ELF-1 (cell line): Measurements from ENCODE around the gene DDX1.
"Not testable (repeated sequence)": the region's sequence is repeated elsewhere in the genome, so short reads cannot be mapped to it uniquely, and the experiment has no call there.

Experiments used
- DNase-seq: peaks from one replicate; pipeline ENCODE4 v3.0.0-alpha.2; 2016; ENCODE audit warnings: low read depth, low spot score

DDX1 gene

DNA sequence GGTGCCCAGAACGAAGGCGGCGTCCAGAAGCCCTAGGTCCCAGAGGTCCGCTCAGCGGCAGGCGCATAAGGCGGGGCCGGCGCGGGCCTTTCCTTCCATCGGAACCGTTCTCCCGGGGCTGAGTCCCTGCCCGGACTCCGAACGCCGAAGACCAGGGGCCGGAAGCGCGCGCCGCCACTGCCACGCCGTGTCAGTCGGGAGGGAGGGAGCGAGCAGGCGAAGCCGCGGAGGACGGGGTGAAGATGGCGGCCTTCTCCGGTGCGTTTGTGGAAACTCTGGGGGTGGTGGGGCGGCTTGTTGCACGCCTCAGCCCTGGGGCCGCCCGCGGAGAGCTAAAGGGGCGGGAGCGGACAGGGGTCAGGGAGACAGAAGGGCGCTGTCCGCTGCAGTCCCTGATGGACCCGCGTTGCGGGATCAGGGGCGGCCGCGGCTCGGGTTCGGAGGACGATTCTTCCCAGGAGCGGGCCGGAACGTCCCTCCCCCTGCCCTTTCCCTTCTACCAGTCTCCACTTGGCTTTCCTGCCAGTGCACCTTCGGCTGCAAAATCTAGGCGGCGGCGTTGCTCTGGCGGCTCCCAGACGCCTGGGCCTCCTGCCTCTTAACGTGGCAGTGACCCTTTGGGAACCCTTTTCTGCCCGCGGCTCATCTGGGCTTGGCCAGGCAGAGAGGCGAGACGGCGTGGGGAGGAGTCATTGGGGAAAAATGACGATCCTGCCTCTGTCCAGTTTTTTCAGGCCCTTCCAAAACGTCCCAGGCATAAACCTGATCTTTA, at the start of gene DDX1:
DDX1 (plus strand) TSS at position 177 of the 772 bp plus-strand sequence; CDS start at position 243, 66 bp downstream.
- DNase-seq, result peak; percentile 92

DNA sequence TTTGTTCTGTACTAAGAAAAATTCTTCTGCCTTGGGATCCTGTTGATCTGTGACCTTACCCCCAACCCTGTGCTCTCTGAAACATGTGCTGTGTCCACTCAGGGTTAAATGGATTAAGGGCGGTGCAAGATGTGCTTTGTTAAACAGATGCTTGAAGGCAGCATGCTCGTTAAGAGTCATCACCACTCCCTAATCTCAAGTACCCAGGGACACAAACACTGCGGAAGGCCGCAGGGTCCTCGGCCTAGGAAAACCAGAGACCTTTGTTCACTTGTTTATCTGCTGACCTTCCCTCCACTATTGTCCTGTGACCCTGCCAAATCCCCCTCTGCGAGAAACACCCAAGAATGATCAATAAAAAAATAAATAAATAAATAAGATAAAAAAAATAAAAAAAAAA, 49.4 kb upstream of the DDX1 start:
- not testable (repeated sequence) for DNase-seq

DNA sequence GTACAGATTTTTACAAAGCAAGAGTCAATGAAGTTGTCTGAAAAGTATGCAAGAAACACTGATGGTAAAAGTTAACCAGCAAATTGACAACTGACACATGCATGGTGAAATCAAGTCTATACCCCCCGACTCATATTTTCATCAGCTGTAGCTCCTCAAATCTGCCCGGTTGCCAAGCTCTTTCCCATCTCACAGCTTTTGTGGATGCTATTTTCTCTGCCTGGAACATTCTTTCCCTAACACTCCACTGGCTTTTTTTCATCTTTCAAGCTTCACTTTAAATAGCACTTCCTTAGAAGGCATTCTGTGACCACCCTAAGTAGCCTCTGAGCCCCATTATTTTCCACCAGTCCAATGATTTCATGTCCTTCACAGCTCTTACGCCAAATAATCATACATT, 48.6 kb upstream of the DDX1 start:
- no peak for DNase-seq

DNA sequence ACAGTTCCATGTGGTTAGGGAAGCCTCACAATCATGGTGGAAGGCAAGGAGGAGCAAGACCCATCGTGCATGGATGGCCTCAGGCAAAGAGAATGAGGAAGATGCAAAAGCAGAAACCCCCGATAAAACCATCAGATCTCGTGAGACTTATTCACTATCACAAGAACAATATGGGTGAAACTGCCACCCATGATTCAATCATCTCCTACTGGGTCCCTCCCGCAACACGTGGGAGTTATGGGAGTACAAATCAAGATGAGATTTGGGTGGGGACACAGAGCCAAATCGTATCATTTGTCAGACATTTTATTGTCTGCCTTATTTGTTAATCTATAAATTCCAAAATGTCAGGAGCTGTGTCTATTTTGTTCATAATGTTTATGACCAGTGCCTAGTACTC, 48.1 kb upstream of the DDX1 start:
- DNase-seq, result no peak

DNA sequence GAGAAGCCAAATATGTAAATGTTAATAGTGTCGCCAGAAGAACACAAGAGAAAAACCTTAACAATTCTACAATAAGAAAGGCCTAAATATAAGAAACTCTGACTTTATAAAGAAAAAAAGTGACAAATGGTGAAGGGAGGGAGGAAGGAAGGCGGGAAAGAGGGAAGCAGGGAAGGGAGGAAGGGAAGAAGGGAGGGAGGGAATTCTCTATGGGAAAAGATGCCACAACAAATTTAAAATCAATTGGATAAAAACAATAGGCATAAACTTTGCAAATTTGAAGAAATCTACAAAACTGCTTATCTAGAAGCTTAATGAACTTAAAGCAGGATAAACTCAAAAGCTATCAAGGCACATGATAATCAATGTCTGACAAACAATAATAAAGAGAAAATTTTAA, 47.4 kb upstream of the DDX1 start:
- DNase-seq, result no peak

DNA sequence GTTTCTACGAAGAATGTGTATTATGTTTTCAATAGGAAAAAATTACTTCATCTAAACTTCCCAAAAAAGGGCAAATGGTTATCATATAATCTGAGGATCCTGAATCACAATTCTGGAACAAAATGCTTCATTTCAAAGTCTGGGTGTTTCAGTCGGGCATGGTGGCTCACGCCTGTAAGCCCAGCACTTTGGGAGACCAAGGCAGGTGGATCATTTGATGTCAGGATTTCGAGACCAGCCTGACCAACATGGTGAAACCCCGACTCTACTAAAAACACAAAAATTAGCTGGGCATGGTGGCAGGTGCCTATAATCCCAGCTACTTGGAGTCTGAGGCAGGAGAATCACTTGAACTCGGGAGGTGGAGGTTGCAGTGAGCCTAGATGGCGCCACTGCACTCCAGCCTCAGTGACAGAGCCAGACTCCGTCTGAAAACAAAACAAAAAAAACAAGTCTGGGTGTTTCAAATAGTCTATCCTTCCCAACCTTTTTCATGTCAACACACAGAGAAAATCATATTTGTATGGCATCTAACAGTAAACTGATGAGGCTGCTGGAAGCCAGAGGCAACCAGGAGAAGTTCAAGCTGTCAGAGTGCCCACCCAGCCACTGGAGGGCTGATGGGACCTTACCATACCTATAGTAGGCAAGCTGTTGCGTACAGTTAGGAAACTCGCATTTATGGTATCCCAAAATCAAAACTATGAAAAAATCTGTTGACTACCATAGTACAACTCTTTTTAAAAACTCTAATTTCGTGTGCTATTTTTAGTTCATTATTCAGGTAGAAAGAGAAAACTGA, 45.2 kb upstream of the DDX1 start:
- DNase-seq, result peak; percentile 37

DNA sequence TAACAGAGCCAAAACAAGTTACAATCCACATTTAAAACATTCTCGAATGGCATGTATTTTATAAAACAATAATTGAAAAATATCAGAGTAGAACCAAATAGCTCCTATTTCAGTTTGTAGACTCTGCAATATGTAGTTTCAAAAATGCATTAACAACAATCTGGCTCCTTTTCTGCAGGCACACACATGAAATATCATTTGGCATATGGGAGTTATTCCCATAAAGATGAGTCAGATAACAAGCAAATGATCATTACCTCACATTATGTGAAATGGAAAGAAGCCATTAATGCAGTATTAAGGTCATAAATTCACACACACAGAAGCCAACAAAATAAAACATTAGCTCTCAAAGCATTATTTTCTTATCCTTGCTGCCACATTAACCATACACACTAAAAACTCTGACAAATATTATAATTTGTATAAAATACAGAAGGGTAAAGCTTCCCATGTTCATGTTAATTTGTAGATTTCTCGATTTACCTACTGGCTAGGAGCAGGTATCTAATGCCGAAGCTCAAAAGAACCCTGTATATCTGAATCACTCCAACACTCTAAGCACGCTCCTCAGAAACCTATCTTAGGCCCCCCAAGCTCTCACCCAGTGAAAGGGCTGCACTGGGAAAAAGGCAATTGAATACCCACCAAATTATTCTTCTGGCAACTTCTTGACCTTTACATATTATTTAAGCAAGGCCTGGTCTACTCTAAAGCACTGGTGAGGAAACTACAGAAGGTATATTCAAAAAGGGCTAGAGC, 44.4 kb upstream of the DDX1 start:
- DNase-seq, result no peak

DNA sequence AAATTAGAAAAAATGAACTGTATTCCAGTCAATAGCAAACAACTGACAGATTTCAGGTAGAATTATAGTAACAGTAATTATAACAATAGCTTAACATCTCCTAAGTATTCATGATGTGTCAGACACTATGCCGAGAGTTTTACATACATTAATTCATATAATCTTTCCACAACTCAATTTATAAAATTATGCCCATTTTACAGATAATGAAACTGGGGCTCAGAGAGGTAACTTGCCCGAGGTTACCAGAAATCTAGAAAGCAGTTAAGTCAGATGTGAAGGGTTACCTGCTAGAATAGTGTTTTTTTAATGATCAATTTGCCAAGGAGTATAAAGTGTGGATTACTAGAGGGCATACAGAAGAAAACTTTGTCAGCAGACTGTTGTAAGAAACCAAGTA, 42.7 kb upstream of the DDX1 start:
- DNase-seq, result no peak

DNA sequence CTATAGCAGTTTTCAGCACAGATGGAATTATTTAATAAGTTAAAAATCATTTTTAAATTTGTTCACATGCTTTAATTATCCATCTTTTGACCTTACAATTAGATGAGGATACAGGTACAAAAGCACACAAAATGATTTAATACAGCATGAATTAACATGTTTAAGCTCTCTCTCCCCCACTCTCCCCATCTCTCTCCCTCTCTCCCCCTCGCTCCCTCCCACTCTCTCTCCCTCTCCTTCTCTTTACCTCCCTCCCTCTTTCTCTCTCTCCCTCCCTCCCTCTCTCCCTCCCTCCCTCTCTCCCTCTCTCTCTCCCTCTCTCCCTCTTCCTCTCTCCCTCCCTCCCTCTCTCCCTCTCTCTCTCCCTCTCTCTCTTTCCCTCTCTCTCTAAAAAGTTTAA, 38.1 kb upstream of the DDX1 start:
- no peak for DNase-seq

DNA sequence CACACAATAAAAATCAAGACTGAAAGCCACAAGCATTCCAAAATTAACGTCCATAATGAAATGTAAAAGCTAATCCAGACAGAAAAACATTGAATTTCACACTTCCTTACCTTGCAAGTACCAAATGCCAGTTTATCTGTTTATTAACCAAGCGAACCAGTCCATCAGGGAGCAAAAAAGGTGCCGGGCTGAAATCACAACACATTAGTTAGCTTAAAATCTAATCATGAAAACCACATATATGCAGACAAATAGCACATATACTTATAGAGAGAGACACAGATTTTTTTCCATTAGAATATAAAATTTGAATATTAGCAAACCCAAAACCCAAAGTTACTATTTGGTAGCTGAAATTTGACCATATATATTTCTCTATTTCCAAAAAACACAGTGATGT, 37.7 kb upstream of the DDX1 start:
- no peak for DNase-seq

DNA sequence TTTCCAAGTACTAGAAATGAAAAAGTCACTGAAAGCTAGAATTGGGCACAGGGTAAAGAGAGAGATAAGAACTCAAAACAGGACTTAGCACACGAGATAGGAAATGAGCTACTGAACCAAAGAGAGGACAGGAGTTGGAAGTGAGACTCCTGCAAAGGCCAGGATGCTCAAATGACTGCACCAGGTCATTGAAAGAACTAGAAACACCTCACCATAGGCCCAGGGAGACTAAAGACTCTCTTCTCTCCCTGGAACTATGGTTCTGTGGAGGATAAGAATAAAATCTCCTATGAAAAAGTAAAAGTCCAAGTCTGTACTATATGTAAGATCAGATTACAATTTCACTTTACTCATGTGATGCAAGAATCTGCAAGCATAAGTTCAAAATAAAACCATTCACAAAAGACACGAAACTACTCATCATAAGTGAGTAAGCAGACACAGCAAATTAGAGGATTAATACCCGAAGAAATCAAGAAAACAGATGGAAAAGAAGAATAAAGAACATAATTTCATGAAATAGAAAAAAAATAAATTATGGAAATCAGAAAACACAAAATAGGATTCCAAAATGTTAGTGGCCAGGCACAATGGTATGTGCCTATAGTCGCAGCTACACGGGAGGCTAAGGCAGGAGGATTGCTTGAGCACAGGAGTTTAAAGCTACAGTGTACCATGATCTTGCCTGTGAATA, 37.0 kb upstream of the DDX1 start:
- DNase-seq, result no peak

DNA sequence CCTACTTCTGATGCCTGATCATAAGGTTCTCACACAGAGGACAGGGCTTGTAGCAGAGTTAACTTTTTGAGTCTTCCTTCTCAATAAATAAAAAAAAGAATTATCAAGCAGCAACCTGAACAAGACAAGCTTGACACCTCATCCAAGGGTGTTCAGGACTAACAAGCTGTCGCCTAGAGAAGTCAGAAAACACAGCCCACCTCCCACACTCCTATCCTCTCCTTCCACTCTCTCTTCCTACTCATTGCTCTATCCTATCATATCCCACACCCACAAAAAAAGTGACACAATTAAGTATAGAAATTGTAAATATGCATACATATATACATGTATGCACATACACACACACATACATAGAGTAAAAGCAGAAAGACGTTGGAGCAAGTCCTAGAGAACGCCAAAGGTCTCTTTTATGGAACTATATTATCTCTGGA, 35.9 kb upstream of the DDX1 start:
- DNase-seq, result no peak

DNA sequence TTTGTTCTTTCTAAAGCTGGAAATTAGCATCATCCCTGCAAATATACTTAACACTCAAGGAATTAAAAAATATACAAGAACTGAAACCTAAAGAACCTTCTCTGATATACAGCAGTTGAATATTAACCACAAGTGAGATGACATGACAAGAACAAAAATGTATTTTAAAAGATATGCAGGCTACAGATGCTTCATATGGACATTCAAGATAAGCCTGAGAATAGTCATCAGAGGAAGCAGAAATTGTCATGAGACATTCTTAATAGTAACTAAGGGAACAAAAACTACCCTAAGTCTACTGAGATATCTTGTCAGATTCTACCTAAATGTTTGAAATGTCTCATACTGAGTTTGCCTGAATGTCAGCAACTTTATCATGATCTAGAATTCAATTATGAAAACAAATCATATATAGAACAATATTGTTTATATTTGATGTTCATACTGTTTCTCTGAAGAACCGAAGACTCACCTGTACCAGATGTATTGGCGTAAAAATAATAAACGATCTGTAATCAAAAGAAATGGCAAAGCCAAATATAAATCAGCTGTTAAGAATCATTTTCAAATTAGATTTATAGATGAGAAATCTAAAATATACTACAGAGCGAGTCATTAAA, 35.2 kb upstream of the DDX1 start:
- DNase-seq, result no peak

DNA sequence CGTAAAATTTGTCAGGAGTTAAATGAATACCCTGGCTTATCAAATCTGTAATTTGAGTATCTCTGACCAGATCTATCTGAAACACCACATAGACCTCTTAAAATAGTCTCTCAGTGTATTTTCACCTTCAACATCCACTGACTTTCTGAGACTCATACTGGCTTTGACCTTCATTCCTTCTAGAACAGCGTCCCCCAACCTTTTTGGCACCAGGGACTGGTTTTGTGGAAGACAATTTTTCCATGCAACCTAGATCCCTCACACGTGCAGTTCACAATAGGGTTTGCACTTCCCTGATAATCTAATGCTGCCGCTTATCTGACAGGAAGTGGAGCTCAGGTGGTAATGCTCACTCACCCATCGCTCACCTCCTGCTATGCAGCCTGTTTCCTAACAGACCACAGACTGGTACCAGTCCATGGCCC, 33.8 kb upstream of the DDX1 start:
- DNase-seq, result no peak

DNA sequence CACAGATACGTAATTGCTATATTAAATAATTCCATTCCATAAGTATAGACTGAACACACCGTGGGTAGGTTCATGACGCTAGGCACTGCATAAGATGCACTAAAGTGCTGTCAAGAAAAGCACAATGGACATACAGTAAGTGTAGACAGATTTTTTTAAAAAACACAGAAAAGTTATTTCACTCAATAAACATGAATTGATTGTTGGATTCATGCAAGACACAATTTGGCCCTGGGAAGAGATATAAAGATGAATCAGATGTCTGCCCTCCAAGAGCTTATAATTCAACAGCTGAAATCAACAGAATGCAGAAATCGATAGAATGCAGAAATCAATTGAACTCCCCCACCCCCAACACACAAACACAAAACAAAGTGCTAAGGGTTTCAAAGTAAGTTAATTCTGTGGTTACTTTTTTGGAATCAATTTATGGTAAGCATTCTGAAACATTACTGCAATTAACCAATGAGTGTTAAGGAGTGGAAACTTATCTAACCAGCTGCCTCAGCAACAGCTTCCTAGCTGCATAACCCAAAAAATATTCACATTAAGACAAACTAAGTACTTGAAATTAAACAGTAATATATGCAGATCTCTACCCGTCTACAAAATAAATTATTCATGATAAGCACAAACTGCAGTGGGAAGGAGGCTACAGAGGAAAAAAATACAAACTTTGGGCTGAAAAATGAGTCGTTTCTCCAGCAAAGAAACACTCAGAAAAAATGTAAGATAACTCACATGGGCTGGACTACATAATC, 32.1 kb upstream of the DDX1 start:
- no peak for DNase-seq

DNA sequence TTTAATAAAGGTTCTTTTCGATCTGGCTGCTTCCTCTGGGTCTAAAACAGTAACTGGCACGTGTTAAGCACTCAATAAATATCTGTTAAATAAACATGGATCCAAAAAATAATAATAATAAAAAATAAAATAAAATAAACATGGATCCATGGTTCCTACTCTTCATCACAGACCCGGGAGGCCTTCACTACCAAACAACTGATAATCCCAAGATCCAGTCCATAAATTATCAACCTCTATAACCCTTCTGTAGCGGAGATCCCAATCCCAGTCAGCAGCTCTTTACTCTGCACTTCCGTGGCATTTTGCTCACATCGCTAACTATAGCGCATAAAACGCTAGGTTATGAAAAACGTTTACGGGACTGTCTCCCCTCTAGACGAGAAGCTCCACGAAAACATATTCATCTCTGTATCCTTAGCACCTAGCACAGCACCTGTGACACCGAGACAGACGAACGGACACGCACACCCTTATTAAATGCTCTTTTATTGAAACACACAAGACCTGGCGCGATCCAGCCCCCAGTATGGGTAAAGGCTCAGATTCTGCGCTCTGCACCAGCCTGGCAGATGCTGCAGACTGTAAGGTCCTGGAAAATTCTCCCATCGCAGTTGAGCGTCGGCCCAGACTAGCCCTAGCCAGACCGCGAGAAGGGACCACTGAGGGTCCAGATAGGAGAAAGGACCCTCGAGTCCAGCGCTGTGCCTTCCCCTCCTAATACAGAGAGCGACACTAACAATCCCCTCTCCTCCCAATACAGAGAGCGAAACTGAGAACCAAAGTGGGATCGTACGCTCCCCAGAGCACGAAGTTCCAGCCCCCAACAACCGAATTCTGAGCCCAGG, 31.3 kb upstream of the DDX1 start:
- peak; percentile 51 for DNase-seq

DNA sequence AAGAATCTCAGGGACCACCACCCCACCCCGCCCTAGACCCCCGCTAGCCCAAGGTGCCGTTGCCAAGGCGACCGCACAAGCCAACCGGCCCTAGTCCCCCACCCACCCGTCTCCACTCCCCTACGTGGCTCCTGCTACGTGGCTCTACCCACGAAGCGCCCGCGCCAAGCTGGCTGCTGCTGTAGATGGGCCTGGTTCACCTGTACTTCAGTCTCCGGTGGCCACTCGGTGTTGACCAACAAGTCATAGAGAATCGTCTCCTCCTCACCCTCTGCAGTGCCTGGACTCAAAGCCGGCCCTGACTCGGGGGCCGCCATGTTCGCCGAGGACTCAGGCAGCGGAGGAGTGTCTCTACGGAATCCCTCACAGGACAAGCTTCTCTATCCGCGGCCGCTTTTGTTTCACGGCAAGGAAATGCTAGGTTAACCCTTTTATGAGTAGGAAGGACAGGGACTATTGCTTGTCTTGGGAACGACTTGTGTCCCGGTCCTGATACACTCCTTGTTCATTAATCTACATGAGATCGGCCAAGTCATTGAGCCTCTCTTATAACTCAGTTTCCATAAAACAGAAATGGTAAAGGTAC, 30.6 kb upstream of the DDX1 start, which contains the start of gene NBAS:
NBAS (minus strand) TSS at position 347 of the 586 bp plus-strand sequence; CDS start at position 317, 30 bp downstream.
- DNase-seq, result peak; percentile 87

DNA sequence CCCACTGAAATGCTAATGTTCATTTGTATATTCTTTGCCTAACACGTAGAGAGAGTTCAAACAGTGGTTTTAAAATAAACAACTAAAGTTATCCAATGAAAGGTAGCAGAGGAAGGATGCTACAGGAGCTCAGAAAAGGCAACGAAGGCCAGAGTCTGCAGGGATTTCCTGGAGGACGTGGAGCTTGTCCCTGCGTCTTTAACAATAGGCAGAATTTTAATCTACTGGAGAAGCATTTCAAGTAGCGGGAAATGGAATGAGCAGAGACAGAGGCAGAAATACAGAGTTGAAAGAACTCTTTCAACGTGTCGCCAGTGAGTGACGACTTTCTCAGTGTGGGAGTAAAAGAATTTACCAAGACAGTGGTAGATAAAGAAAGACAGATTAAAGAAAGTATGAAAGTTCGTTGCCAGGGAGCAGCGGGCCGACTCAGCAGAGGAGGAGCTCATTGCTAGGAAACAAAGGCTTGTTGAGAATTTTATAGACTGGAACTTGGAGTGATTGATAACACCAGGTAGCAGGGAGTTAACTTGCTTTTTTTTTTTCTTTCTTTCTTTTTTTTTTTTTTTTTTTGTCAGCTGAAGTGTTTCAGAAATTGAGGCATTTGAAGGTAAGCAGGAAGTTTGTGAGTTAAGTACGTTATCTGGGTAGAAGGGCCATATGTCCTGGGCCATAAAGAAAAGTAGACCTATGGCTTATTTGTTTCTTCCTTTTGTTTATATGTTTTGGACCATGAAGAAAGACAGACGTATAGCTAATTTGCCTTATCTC, 29.9 kb upstream of the DDX1 start:
- DNase-seq, result peak; percentile 38
